ENCODE measurements around the gene CNDP2. TPM values are rescaled to one million over a fixed set of nuclear protein-coding genes. Genes with fewer than 3 reads are reported as not detected.

The CNDP2 gene
- total RNA-seq, 1 donor from 2014 or later = 52.5 TPM

- intact Hi-C loops (cut with DNase I) = no loop called here
- Histone ChIP-seq H3K4me1 (peaks cover 31% of the 10 kb centered on the region), H3K36me3 (peaks cover 0 to 57% of the 10 kb centered on the region in 2 donors), H3K27me3 (no peaks in the 10 kb centered on the region), H3K4me3 (no peak overlapping the region), H3K27ac (no peak overlapping the region), H3K9me3 (no peaks in the 10 kb centered on the region)
- no peak for TF ChIP-seq POLR2AphosphoS5 (IDR thresholded peaks at IDR 0.05; ENCODE audit: insufficient read depth in 1 of 2, low read depth in 1 of 2)
- TF ChIP-seq POLR2A (IDR thresholded peaks at IDR 0.05) = no peak
- TF ChIP-seq CTCF (IDR thresholded peaks at IDR 0.05) = no peak
- no peak for DNase-seq (ENCODE audit: extremely low spot score in 2 of 2)
These were observed 7.0 kb downstream of the CNDP2 start for GRCh38 chr18:74503137-74503536.

DNA sequence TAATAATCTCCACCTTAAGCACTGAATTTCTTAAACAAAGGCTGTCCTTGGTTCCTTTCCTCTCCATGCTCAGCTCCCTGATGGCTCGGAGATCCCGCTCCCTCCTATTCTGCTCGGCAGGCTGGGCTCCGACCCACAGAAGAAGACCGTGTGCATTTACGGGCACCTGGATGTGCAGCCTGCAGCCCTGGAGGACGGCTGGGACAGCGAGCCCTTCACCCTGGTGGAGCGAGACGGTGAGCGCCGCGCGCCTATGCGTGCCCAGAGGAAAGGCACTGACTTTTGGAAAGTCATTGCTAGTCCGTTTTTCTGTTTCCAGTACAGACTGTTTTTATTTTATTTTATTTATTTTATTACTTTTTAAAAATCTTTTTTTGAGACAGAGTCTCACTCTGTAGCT lies 9.6 kb downstream of the CNDP2 start:
- Histone ChIP-seq H3K9me3 (no peaks in the 10 kb centered on the region), H3K4me1 (peaks cover 14% of the 10 kb centered on the region), H3K36me3 (peaks cover 0 to 83% of the 10 kb centered on the region in 2 donors), H3K27ac (no peak overlapping the region), H3K4me3 (no peak overlapping the region), H3K27me3 (no peaks in the 10 kb centered on the region)
- no peak for DNase-seq (ENCODE audit: extremely low spot score in 2 of 2)
- TF ChIP-seq POLR2A (IDR thresholded peaks at IDR 0.05) (no peak), POLR2AphosphoS5 (IDR thresholded peaks at IDR 0.05; ENCODE audit: insufficient read depth in 1 of 2, low read depth in 1 of 2) (no peak), CTCF (IDR thresholded peaks at IDR 0.05) (no peak)
- intact Hi-C loops (cut with DNase I) = no loop called here

DNA sequence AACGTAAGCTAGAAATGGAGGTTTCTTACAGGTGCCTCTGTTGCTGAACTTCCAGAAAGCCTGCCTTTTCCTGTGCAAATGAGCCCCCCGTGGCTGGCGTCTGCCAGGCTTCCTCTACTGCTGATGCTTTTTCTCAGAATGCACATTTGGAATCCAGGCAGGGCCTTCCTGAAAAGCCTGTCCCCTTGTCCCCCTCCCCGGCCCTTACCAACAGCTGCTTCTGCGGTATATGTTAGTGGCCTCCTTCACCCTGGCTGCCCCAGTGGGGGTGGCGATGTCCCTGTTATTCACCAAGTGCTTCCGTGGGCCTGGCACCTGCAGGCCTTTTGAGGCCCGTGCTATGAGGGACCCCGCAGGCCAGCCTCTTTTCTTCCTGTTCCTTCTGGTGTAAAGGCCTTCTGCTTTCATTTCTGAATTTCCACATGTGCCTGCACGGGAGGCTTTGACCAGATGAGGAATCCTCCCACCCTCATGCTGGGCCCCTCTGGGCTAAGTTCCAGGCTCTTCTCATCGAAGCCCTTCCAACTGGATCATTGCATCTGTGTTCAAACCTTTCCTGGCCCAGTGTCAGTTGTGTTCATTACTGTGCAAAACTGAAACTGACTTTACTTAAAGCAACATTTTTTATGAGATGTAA lies 10.4 kb downstream of the CNDP2 start:
- intact Hi-C loops (cut with DNase I) = no loop called here
- Histone ChIP-seq H3K27ac (no peak overlapping the region), H3K9me3 (no peaks in the 10 kb centered on the region), H3K27me3 (no peaks in the 10 kb centered on the region), H3K36me3 (peaks cover 0 to 85% of the 10 kb centered on the region in 2 donors), H3K4me3 (no peak overlapping the region), H3K4me1 (peaks cover 14% of the 10 kb centered on the region)
- DNase-seq (ENCODE audit: extremely low spot score in 2 of 2) = no peak
- TF ChIP-seq POLR2A (IDR thresholded peaks at IDR 0.05) (no peak), CTCF (IDR thresholded peaks at IDR 0.05) (no peak), POLR2AphosphoS5 (IDR thresholded peaks at IDR 0.05; ENCODE audit: insufficient read depth in 1 of 2, low read depth in 1 of 2) (no peak)

- intact Hi-C loops (cut with DNase I) = no loop called here
- no peaks in the 10 kb centered on the region for H3K27me3 ChIP-seq
- no peak for DNase-seq (ENCODE audit: extremely low spot score in 2 of 2)
- no peak overlapping the region for H3K4me3 ChIP-seq
- no peak for TF ChIP-seq POLR2AphosphoS5 (IDR thresholded peaks at IDR 0.05; ENCODE audit: insufficient read depth in 1 of 2, low read depth in 1 of 2)
- TF ChIP-seq CTCF (IDR thresholded peaks at IDR 0.05) = no peak
- no peak for TF ChIP-seq POLR2A (IDR thresholded peaks at IDR 0.05)
- H3K4me1 ChIP-seq = peaks cover 10% of the 10 kb centered on the region
- H3K9me3 ChIP-seq = no peaks in the 10 kb centered on the region
- peaks cover 0 to 85% of the 10 kb centered on the region in 2 donors for H3K36me3 ChIP-seq
- no peak overlapping the region for H3K27ac ChIP-seq
These were observed 11.1 kb downstream of the CNDP2 start for GRCh38 chr18:74507097-74507881.

- no peaks in the 10 kb centered on the region for H3K9me3 ChIP-seq
- DNase-seq (ENCODE audit: extremely low spot score in 2 of 2) = no peak
- H3K27me3 ChIP-seq = no peaks in the 10 kb centered on the region
- H3K4me3 ChIP-seq = no peak overlapping the region
- H3K27ac ChIP-seq = no peak overlapping the region
- intact Hi-C loops (cut with DNase I) = no loop called here
- peaks cover 0 to 85% of the 10 kb centered on the region in 2 donors for H3K36me3 ChIP-seq
- H3K4me1 ChIP-seq = peaks cover 10% of the 10 kb centered on the region
- TF ChIP-seq POLR2AphosphoS5 (IDR thresholded peaks at IDR 0.05; ENCODE audit: insufficient read depth in 1 of 2, low read depth in 1 of 2) = no peak
- TF ChIP-seq POLR2A (IDR thresholded peaks at IDR 0.05) = no peak
- TF ChIP-seq CTCF (IDR thresholded peaks at IDR 0.05) = no peak
These were observed 11.8 kb downstream of the CNDP2 start for GRCh38 chr18:74507927-74508326.

Measured in vagina (tissue), 2 donors.